Left kidney (tissue), 2 donors: Measurements from ENCODE around the gene ELMOD3. TPM values are rescaled to one million over a fixed set of nuclear protein-coding genes. Genes with fewer than 3 reads are reported as not detected.
"Not testable (repeated sequence)": the region's sequence is repeated elsewhere in the genome, so short reads cannot be mapped to it uniquely, and the experiment has no call there.

Experiments
- DNase-seq: peaks from one replicate; pipeline ENCODE4 v3.0.0-alpha.2; 2013
- polyA plus RNA-seq: library from polyadenylated mRNA; unstranded; fragments of 120-200 nt; gene quantifications from one replicate; pipeline ENCODE4 v1.2.1, GENCODE V29; 2013; ENCODE audit not compliant: insufficient read length

ELMOD3 gene
- polyA plus RNA-seq, 1 donor: 37.2 TPM

DNA sequence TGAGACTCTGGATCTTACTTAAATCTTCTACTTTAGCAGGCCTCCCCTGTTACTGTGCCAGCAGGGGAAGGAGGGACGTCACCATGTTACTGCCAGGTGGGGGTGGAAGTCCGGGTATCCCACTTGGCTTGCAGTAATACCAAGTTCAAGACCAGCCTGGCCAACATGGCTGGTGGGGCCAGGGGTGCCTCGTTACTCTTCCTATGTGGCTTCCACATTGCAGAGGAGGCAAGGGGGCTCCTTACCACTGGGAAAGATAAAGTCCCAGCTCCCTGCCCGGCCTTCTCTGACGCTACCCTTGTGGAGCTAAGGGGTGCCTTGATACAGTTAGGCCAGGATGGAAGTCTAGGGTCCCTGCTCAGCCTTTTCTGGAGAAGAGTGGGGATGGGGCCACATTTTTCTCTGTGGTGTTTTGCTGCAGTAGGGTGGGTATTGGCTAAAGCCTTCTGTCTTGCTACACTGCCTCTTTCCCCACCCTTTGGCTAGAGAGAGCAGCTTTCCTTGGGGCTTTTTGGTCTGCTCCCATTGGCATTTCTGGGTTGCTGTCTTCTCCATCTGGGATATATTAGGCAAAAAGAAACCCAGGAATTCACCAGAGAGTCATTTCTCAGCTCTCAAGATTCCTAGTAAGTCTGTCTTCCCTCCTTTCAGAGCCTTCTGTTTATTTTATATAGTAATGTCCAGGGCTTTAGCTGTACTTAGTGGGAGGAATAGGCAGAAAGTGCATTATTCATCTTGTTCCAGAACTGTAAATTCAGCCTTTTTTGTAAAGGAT is 21.9 kb downstream of the ELMOD3 start:
- no peak for DNase-seq

- DNase-seq: no peak
These were observed 22.5 kb downstream of the ELMOD3 start for GRCh38 chr2:85377083-85377482.

- no peak for DNase-seq
These were observed 23.7 kb downstream of the ELMOD3 start for GRCh38 chr2:85378257-85378656.

DNA sequence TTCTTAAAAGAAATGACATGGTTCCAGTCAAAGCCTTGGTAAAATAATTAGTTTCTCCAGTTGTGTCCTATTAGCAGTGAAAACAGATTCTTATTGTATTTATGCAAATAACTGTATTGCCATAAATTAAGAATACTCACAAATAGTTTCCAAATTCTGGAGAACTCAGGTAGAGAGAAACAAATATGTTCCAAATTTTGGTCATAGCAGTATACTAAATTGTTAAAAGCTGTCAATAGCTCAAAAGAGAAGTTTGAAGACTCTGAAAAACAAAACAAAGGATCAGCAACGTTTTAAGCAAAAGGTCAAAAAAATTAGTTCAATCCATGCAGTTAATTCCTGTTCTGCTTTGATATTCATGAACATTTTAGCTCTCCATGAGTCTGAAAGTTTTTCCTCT is 25.5 kb downstream of the ELMOD3 start:
- DNase-seq: no peak

DNA sequence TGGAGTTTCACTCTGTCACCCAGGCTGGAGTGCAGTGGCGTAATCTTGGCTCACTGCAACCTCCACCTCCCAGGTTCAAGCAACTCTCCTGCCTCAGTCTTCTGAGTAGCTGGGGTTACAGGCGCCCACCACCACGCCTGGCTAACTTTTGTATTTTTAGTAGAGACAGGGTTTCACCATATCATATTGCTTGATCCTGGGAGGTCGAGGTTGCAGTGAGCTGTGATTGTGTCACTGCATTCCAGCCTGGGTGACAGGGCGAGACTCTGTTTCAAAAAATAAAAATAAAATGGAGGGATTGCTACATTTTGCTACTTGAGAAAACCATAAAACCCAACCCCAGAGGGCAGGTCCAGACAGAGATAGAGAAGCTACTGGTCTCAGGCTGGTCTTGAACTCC is 28.6 kb downstream of the ELMOD3 start:
- not testable (repeated sequence) for DNase-seq

- DNase-seq: no peak
These were observed 29.3 kb downstream of the ELMOD3 start for GRCh38 chr2:85383850-85384249.

DNA sequence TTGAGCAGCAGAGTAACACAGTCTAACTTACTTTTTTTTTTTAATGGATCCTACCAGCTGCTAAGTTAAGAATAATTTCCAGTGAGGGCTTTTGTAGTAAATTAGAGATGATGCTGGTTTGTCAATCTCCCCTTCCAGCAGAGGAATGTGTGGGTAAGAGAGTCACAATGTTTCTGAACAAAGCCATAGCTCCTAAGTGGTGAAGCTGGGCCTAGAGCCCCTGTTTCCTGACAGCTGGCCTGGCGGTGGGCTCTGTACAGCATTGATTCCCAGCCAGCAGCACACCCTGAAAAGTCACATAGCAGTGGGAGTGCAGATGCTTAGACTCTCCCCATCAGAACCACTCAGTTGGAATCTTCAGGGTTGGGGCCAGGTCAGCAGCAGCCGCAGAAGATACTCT is 31.2 kb downstream of the ELMOD3 start:
- no peak for DNase-seq

- no peak for DNase-seq
These were observed 33.2 kb downstream of the ELMOD3 start for GRCh38 chr2:85387754-85388153.

GRCh38 chr2:85388878-85389538 is 34.4 kb downstream of the ELMOD3 start:
- no peak for DNase-seq

GRCh38 chr2:85390941-85391669 is 36.5 kb downstream of the ELMOD3 start:
- no peak for DNase-seq

DNA sequence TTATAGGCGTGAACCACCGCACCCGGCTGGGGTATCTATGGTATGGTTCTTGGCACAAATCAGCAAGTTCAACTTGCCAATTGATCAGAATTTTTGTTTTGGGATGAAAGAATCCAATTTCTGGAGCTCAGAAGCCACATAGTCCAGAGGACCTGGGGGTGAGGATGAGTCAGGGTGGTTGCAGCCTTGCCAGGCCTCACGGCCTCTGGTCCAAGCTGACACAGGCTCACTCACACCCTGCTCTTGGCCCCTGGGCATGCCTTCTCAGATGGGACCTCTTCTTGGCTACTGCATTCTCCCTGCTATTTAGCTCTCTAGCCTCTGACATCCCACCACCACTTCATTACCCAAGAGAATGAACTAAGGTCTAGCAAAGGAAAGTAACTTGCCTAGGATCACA is 39.3 kb downstream of the ELMOD3 start:
- no peak for DNase-seq

GRCh38 chr2:85394261-85394681 is 39.7 kb downstream of the ELMOD3 start:
- no peak for DNase-seq

GRCh38 chr2:85394976-85395375 is 40.4 kb downstream of the ELMOD3 start:
- no peak for DNase-seq

GRCh38 chr2:85395912-85396475 is 41.4 kb downstream of the ELMOD3 start:
- no peak for DNase-seq

DNA sequence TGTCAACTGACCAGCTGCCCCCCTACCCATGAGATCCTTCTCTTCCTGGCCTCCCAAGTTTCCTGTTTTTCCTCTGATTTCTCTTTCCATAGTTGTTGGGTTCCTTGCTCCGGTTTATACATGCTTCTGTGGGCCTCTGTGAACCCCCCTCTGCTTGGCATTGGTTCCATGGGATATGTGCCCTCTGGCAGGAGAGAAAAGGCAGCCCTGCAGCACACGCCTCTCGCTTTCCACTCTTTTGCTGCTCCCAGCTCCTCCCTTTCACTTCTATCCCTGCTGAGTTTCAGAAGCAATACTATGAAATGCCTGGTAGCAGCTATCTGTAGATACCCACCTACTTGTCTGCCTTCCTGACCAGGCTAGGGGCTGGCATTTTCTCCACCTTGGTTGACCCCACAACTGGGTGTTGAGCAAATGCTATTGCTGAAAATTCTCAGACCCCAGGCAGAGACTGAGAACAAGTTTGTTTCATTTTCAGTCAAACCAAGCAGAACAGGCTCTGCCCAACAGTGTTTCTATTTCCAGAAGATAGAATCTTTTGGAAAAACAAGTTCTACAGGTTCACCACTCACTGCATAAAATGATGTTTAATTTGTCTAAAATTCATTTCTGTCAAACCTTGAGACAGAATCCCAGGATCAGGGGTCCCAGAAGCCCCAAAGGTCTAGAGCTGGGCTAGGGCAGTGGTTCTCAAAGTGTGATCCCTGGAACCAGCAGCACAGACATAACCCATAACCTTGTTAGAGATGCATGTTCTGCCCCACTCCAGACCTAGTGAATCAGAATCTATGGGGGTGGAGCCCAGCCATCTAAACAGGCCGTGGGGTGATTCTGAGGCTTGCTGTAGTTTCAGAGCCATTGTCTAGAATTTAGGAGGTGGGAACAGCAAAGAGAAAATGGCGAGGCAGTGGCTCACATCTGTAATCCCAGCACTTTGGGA is 42.2 kb downstream of the ELMOD3 start:
- DNase-seq: no peak

DNA sequence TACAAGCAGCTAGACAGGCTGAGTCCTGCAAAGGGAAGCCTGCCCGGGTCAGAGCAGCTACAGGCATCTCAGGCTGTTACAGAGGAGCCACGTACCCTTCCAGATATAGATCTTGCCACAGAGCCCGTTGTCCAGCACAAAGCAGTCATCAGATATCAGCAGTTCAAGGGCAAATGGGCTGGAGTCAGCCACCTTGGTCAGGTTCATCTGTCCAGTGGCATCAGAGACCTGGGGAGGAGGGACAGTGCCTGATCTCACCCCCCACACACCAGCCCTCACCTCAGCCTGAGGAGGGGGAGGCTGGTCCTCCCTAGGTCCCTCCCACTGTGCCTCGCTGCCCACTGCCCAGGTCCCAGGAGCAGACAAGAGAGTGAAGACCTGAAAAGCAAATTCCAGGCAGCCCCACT is 43.4 kb downstream of the ELMOD3 start:
- no peak for DNase-seq

- DNase-seq: no peak
These were observed 44.0 kb downstream of the ELMOD3 start for GRCh38 chr2:85398426-85399182.

DNA sequence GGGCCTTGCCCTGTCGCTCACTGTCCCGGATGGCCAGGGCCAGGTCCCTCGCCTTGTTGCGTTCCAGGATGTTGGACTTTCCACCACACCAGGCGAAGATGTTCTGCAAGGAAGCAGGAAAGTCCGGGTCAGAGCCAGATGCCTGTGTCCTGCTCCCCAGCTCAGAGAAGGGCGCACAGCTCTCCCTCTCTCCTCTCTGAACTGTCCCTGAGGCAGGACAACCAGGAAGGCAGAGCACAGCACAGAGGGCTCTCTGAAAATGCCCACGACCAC is 44.5 kb downstream of the ELMOD3 start:
- DNase-seq: no peak

DNA sequence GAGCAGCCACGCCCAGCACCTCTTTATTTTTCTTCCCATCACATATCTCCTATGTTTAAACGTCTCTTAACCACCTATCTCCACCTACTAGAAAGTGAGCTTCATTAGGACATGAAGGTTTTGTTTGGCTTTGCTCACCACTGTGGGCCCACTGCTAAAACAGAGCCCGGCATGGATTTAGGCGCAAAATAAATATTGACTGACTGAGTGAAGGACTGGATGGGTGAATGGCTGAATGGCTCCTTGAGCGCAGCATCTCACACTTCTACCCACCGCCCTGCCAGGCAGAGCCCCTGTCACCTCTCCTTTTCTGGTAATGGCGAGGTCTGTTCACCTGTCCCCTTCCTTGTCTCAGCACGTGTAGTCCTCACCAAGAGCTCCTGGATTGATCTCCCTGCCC is 45.5 kb downstream of the ELMOD3 start:
- no peak for DNase-seq

GRCh38 chr2:85400541-85401463 is 46.2 kb downstream of the ELMOD3 start:
- DNase-seq: no peak
